ENCODE measurements around the gene FIBP. TPM values are rescaled to one million over a fixed set of nuclear protein-coding genes. Genes with fewer than 3 reads are reported as not detected.
A peak's percentile ranks its signal among the peaks of the same experiment; 100 is the strongest.

Gene FIBP
- total RNA-seq, 1 experiment from 2014 or later: 93.1 TPM

DNA sequence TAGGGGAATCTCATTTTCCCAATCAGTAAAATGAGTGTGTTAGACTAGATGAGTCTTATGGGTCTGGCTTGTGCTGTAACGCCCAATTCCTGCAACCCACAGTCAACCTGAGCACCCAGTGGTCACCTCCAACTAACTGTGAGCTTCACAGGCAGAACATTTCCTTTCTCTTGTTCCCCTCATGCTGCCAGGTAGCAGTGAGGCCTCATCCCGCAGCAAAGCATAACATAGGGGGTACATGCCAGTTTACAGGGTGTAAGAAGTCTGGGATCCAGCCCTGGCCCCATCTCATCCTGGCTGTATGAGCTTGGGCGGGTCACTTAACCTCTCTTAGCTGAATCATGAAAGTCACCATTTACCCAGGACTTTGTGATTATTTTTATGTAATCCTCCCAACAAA is 19.4 kb downstream of the FIBP start (continued):
- TF ChIP-seq, protein P1, sequence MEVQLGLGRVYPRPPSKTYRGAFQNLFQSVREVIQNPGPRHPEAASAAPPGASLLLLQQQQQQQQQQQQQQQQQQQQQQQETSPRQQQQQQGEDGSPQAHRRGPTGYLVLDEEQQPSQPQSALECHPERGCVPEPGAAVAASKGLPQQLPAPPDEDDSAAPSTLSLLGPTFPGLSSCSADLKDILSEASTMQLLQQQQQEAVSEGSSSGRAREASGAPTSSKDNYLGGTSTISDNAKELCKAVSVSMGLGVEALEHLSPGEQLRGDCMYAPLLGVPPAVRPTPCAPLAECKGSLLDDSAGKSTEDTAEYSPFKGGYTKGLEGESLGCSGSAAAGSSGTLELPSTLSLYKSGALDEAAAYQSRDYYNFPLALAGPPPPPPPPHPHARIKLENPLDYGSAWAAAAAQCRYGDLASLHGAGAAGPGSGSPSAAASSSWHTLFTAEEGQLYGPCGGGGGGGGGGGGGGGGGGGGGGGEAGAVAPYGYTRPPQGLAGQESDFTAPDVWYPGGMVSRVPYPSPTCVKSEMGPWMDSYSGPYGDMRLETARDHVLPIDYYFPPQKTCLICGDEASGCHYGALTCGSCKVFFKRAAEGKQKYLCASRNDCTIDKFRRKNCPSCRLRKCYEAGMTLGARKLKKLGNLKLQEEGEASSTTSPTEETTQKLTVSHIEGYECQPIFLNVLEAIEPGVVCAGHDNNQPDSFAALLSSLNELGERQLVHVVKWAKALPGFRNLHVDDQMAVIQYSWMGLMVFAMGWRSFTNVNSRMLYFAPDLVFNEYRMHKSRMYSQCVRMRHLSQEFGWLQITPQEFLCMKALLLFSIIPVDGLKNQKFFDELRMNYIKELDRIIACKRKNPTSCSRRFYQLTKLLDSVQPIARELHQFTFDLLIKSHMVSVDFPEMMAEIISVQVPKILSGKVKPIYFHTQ (CRISPR knock-in tag; IDR thresholded peaks at IDR 0.05): no peak

DNA sequence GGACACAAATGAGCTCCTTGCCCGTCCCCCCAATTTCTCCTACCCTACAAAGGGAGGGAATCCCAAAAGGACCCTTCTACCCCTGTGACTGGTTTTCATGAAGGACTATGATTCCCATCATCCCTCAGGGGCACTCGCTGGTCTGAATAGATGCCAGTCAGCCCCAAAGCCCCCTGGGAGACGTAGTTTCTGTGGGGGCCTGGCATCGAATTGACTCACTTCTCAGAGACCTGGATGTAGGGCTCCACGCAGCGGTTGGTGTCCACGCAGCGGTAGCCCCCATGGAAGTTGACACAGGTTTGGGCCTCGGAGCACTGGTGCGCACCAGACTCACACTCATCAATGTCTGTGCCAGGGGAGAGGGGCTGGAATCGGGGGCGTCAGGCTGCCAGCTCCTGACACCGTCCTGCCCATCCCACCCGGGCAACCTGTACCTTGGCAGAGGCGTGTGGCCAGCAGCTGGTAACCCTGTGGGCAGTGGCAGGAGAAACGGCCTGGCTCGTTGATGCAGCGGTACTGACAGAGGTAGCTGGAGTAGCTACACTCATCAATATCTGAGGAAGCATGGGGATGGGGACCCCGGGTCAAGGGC is 20.1 kb downstream of the FIBP start:
- H3K9me3 Mint-ChIP-seq: no peaks in the 10 kb centered on the region
- no peak overlapping the region for H3K27ac Mint-ChIP-seq
- peaks cover 46% of the 10 kb centered on the region for H3K27me3 Mint-ChIP-seq (ENCODE audit: low read depth)
- DNase-seq (ENCODE audit: low spot score) (peak; percentile 73), ATAC-seq (peak; percentile 78)
- CTCF ChIA-PET: interaction anchor here (0.5 to 16.6 kb wide), 4 partner anchors 8 to 141 kb away, joined by 3 to 539 read pairs (median 50); partner anchors contain the start of genes CCDC85B, CFL1, FIBP and MUS81
- peaks cover 10% of the 10 kb centered on the region for H3K4me1 Mint-ChIP-seq
- POLR2A ChIA-PET: interaction anchor here (0.7 to 3.1 kb wide), 2 partner anchors 9 to 24 kb away, joined by 3 to 19 read pairs; partner anchors contain the start of genes CFL1 and MUS81
- H3K4me3 Mint-ChIP-seq: peak overlapping the region; percentile 88
- H3K36me3 Mint-ChIP-seq: peaks cover 14% of the 10 kb centered on the region
- TF ChIP-seq, protein P1 (CRISPR knock-in tag; IDR thresholded peaks at IDR 0.05): peak; percentile 45
- no peak for TF ChIP-seq CDX4 (CRISPR knock-in tag; IDR thresholded peaks at IDR 0.05; ENCODE audit: borderline replicate concordance)
- no peak for TF ChIP-seq ATF6 (CRISPR knock-in tag; IDR thresholded peaks at IDR 0.05)
- no peak for TF ChIP-seq JUN (CRISPR knock-in tag; IDR thresholded peaks at IDR 0.05)
- TF ChIP-seq ARID4B (CRISPR knock-in tag; IDR thresholded peaks at IDR 0.05; ENCODE audit: borderline replicate concordance): no peak
- TF ChIP-seq, protein P2, sequence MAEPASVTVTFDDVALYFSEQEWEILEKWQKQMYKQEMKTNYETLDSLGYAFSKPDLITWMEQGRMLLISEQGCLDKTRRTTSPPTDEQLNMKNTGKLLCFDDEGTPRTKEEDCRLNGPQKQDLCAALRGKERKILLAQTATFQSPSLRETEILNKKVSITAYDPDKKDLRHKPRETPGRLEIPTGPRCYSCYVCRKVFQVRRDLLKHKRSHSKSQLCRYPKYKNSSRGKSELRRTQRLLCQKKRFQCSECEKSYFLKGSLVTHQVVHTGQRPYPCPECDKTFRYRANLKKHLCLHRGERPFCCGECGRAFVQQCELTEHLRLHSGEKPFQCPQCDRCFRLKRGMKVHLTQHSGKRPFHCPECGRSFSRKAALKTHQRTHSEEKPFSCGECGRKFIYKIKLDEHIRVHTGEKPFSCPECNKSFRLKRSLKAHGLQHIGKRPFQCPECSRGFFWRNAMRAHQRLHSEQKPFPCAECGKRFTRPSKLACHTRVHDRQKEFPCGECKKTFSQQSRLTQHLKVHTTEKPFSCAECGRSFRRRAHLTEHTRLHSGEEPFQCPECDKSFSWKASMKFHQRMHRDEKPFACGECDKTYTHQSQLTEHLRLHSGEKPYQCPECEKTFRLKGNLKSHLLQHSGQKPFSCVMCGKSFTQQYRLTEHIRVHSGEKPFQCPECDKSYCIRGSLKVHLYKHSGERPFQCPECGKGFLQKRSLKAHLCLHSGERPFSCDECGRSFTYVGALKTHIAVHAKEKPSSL (CRISPR knock-in tag; conservative IDR thresholded peaks at IDR 0.05): no peak
- peak; percentile 22; the same call in 1 of the 2 replicates for TF ChIP-seq PRRX2 (CRISPR knock-in tag; IDR thresholded peaks at IDR 0.05)
- no peak for TF ChIP-seq ZNF317 (CRISPR knock-in tag; IDR thresholded peaks at IDR 0.05; ENCODE audit: borderline replicate concordance, low read depth)
- TF ChIP-seq ZNF671 (CRISPR knock-in tag; IDR thresholded peaks at IDR 0.05): 0 out of 2 replicates have a peak, but pooled peaks have one; percentile 38
- TF ChIP-seq, protein P3, sequence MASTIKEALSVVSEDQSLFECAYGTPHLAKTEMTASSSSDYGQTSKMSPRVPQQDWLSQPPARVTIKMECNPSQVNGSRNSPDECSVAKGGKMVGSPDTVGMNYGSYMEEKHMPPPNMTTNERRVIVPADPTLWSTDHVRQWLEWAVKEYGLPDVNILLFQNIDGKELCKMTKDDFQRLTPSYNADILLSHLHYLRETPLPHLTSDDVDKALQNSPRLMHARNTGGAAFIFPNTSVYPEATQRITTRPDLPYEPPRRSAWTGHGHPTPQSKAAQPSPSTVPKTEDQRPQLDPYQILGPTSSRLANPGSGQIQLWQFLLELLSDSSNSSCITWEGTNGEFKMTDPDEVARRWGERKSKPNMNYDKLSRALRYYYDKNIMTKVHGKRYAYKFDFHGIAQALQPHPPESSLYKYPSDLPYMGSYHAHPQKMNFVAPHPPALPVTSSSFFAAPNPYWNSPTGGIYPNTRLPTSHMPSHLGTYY (CRISPR knock-in tag; IDR thresholded peaks at IDR 0.05): no peak
- no peak for TF ChIP-seq MLX (CRISPR knock-in tag; IDR thresholded peaks at IDR 0.05)
